WTC11 (cell line): Measurements from ENCODE around the gene METTL6.

Source experiments
- ATF1 ChIP-seq: sonication (generic); formaldehyde crosslinking; IDR thresholded peaks from 2 replicates; pipeline ENCODE4 v1.8.1; 2023; ENCODE audit warnings: mild to moderate bottlenecking, moderate library complexity, missing genetic modification reagents
- CTCF ChIP-seq: fragments of 200-600 bp; IDR thresholded peaks from 2 replicates; pipeline ENCODE4 v1.8.0; 2022; ENCODE audit warnings: antibody characterized with exemption
- ZNF416 ChIP-seq: fragments of 250-450 bp; sonication (Bioruptor Pico); IDR thresholded peaks from 2 replicates; pipeline ENCODE4 v1.9.0; 2021; ENCODE audit warnings: mild to moderate bottlenecking, inconsistent platforms

- TF ChIP-seq ATF1 (CRISPR knock-in tag) (no peak), CTCF (no peak), ZNF416 (CRISPR knock-in tag) (no peak)
Measured at GRCh38 chr3:15384510-15385237, 42.7 kb downstream of the METTL6 start.
